Measurements from ENCODE around the gene SH2D3A.

Gene SH2D3A

DNA sequence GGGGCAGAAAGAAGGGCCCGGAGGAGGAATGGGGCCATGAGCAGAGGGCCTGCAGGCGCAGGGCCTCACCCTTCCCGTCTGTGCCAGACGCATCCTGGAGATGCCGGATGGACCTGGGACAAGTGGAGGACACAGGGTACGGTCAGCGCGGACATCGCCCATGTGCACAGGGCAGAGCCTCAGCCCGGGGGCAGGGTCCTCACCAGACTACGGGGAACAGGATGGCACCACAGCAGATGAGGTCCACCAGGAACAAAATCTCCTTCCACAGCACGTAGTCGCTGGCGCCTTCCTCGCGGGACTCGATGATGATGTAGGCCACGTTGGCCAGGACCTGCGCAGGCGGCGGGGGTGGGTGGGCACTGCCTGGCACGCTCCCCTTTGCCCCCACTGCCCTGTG, 35.4 kb downstream of the SH2D3A start:
- TF ChIP-seq, protein P1, sequence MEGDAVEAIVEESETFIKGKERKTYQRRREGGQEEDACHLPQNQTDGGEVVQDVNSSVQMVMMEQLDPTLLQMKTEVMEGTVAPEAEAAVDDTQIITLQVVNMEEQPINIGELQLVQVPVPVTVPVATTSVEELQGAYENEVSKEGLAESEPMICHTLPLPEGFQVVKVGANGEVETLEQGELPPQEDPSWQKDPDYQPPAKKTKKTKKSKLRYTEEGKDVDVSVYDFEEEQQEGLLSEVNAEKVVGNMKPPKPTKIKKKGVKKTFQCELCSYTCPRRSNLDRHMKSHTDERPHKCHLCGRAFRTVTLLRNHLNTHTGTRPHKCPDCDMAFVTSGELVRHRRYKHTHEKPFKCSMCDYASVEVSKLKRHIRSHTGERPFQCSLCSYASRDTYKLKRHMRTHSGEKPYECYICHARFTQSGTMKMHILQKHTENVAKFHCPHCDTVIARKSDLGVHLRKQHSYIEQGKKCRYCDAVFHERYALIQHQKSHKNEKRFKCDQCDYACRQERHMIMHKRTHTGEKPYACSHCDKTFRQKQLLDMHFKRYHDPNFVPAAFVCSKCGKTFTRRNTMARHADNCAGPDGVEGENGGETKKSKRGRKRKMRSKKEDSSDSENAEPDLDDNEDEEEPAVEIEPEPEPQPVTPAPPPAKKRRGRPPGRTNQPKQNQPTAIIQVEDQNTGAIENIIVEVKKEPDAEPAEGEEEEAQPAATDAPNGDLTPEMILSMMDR (IDR thresholded peaks at IDR 0.05; ENCODE audit: extremely low read depth, insufficient read depth, missing control alignments): no peak
- in situ Hi-C loops (cut with MboI; ENCODE audit: low pct_unique_long_range_greater_than_20kb, low sequenced_read_pairs, unreplicated experiment): loop anchor here (10.0 kb wide), 1 partner anchor 207 kb away; no protein-coding TSS in a partner anchor
- DNase-seq (ENCODE audit: low spot score): no peak

DNA sequence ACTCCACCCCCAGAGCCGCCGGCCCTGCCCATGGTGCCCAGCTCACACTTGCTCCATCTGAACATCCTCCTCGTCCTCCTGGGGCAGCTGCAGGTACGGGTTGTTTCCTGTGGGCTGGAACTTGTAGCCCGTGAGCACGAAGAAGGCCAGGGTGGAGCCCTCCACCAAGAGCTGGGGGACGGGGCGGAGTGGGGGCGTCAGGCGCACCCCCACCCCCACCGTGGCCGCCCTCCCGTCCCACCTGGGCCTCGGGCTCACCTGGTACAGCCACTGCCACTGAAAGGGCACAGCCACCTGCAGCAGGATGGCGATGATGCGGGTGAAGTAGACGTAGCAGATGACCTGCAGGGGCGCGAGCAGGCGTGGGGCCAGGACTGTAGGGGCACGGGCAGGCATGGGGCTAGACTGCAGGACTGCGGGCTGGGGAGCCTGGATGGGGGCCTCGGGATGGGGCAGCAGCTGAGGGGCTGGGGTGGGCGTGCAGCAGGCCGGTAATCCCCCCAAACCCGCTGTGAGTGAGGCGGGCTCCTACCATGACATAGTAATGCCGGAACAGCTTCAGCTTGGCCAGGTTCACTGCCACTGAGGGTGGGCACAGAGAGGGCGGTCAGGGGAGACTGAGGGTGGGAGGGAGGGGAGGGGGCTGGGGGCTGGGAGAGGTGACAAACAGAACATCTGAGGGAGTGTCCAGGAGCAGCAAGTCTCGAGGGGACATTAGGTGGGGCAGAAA, 36.1 kb downstream of the SH2D3A start:
- in situ Hi-C loops (cut with MboI; ENCODE audit: low pct_unique_long_range_greater_than_20kb, low sequenced_read_pairs, unreplicated experiment): loop anchor here (10.0 kb wide), 1 partner anchor 206 kb away; no protein-coding TSS in a partner anchor
- no peak for DNase-seq (ENCODE audit: low spot score)
- TF ChIP-seq, protein P1 (IDR thresholded peaks at IDR 0.05; ENCODE audit: extremely low read depth, insufficient read depth, missing control alignments): no peak

DNA sequence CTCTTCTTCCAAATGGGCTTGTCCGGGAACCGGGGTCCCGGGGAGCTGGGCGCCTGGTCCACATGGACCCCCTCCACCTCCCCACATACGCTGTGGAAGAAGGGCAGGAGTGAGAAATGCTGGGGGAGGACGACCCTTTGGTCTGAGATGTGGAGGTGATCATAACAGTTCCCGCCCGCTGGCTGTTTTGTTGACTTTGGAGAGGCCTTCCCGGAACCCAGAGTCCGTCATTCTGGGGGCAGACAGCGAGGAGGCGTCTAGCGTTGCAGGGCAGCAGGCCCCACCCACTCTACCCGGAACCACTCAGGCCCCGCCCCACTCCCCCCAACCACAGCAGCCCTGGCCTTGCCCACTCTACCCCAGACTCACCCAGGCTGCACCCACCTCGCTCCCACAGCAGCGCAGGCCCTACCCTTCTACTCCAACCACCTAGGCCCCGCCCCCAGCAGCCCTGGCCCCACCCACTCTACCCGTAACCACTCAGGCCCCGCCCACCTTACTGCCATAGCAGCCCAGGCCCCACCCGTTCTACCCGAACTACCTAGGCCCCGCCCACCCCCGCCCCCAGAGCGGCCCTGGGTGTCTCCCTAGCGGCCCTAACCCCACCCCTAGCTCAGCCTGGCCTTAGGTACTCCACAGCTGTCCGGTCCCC, 37.0 kb downstream of the SH2D3A start:
- in situ Hi-C loops (cut with MboI; ENCODE audit: low pct_unique_long_range_greater_than_20kb, low sequenced_read_pairs, unreplicated experiment): loop anchor here (10.0 kb wide), 1 partner anchor 205 kb away; no protein-coding TSS in a partner anchor
- no peak for DNase-seq (ENCODE audit: low spot score)
- TF ChIP-seq, protein P1 (IDR thresholded peaks at IDR 0.05; ENCODE audit: extremely low read depth, insufficient read depth, missing control alignments): no peak

DNA sequence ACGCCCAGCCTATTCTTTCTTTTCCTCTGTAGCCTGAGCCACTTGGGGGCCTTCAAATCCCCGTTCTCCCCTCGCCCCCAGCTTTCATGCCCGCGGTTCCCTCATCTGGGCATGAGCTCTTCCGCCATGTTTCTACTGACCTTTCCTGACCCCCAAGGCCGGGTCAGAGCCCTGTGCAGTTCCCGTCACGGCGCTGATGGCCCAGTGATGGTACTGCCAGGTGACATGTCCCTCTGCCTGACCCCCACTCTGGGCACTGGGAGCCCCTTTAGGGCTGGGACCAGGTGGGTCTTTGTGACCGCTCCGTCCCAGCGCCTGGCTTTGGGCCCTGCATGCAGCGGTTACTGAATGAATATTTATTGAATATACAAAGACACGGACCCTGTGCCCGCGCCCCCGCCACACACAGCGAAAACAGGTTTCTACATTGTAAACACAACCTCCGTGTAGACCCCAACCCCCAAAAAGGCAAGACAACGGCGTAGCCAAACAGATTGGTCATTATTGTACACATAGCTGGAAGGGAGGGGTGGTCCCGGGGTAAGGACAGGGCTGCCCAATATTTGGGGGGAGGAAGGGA, 37.6 kb downstream of the SH2D3A start:
- in situ Hi-C loops (cut with MboI; ENCODE audit: low pct_unique_long_range_greater_than_20kb, low sequenced_read_pairs, unreplicated experiment): loop anchor here (10.0 kb wide), 1 partner anchor 205 kb away; no protein-coding TSS in a partner anchor
- no peak for DNase-seq (ENCODE audit: low spot score)
- TF ChIP-seq, protein P1 (IDR thresholded peaks at IDR 0.05; ENCODE audit: extremely low read depth, insufficient read depth, missing control alignments): no peak

DNA sequence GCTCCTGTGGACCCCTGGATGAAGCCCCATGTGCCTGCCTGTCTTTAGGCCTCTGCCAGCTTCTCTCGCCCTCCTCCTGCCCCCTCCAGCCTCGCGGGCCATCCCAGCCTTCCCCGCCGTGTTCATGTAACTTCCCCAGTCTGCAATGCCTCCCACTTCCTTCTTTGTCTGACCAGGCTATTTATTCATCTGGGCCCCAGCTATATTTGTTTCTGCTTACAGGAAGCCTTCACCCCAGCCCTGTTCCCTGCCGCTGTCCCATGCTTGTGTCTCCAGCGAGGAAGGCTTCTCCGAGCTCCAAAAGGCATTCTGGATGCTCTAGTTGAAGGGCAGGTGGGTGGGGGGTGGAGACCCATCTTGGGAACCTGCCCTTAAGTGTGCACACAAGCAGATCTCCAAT, 38.9 kb downstream of the SH2D3A start:
- in situ Hi-C loops (cut with MboI; ENCODE audit: low pct_unique_long_range_greater_than_20kb, low sequenced_read_pairs, unreplicated experiment): no loop called here
- DNase-seq (ENCODE audit: low spot score): no peak
- TF ChIP-seq, protein P1 (IDR thresholded peaks at IDR 0.05; ENCODE audit: extremely low read depth, insufficient read depth, missing control alignments): no peak

DNA sequence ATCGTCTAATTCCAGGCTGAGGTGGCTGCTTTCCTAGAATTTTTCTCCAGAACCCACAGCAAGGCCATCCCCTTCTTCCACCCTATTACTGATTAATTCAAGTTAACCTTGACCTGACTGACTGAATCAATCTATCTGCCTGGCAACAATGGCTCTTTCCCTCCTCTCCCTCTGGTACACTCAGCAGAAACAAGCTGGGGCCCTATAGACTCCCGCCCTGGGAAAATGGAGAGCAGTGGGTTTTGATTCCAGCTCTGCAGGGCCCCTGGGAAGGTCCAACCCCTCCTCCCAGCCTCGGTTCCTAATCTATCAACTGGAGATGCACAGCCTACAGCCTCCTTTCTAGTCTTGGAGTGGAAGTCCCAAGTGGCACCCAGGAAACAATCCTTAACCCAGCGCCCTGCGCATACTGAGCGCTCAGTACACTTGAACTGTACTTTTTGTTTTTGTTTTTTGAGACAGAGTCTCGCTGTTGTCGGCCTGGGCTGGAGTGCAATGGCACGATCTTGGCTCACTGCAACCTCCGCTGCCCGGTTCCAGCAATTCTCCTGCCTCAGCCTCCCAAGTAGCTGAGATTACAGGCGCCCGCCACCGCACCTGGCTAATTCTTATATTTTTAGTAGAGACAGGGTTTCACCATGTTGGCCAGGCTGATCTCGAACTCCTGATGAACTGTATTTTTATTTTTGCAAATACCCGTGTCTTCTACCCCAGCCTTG, 41.6 kb downstream of the SH2D3A start:
- TF ChIP-seq, protein P1 (IDR thresholded peaks at IDR 0.05; ENCODE audit: extremely low read depth, insufficient read depth, missing control alignments): no peak
- in situ Hi-C loops (cut with MboI; ENCODE audit: low pct_unique_long_range_greater_than_20kb, low sequenced_read_pairs, unreplicated experiment): no loop called here
- no peak for DNase-seq (ENCODE audit: low spot score)

All from GM13977 (cell line).